CD4-positive, alpha-beta memory T cell (primary cell): ENCODE measurements around the gene ZBTB8B. TPM values are rescaled to one million over a fixed set of nuclear protein-coding genes. Genes with fewer than 3 reads are reported as not detected.

Experiments used
- CTCF ChIA-PET: fragments of 350-600 bp; sonication (Branson Sonifier 250); formaldehyde crosslinking; loops from one replicate; lab custom pipeline; 2021; ENCODE audit warnings: inconsistent platforms; ENCODE audit not compliant: partially characterized antibody; lab: Charles Lee
- POLR2A ChIA-PET: fragments of 350-600 bp; sonication (Branson Sonifier 250); formaldehyde crosslinking; loops from one replicate; lab custom pipeline; 2021; ENCODE audit not compliant: partially characterized antibody; lab: Charles Lee
- DNase-seq, 5 donors: peaks; one replicate each; pipeline versions ENCODE4 v3.0.0 to v3.0.0-alpha.2; 2020 to 2022; ENCODE audit warnings: mixed read lengths in 1 of 5
- H3K27ac ChIP-seq: one replicate; pipeline ENCODE4 v1.7.0; 2013; ENCODE audit warnings: low read depth, low read length
- H3K27me3 ChIP-seq: 2 replicates; pipeline ENCODE4 v1.7.0; 2013; ENCODE audit warnings: mild to moderate bottlenecking, low read length, moderate library complexity; ENCODE audit not compliant: insufficient read depth
- H3K36me3 ChIP-seq: 2 replicates; pipeline ENCODE4 v1.7.0; 2013; ENCODE audit warnings: mild to moderate bottlenecking, low read length, moderate library complexity; ENCODE audit not compliant: insufficient read depth
- H3K4me1 ChIP-seq: 2 replicates; pipeline ENCODE4 v1.7.0; 2013; ENCODE audit warnings: mild to moderate bottlenecking, low read length, moderate library complexity; ENCODE audit not compliant: insufficient read depth
- H3K4me3 ChIP-seq, 2 donors: one replicate each; pipeline ENCODE4 v1.7.0; 2013; ENCODE audit warnings: low read length in 2 of 2, mild to moderate bottlenecking in 1 of 2
- H3K9me3 ChIP-seq, 2 donors: one replicate each; pipeline ENCODE4 v1.7.0; 2013; ENCODE audit warnings: low read length in 2 of 2, control low read depth in 1 of 2; ENCODE audit not compliant: control insufficient read depth in 1 of 2
- H3K27ac Mint-ChIP-seq, 7 donors: one replicate each; pipeline ENCODE4 v1.8.0; 2020 to 2021; ENCODE audit warnings: mixed read lengths in 7 of 7, mild to moderate bottlenecking in 6 of 7, inconsistent platforms in 3 of 7, moderate library complexity in 3 of 7
- H3K27me3 Mint-ChIP-seq, 2 donors: one replicate each; pipeline ENCODE4 v1.8.0; 2020 to 2021; ENCODE audit warnings: mixed read lengths in 2 of 2
- H3K36me3 Mint-ChIP-seq, 2 donors: one replicate each; pipeline ENCODE4 v1.8.0; 2020 to 2021; ENCODE audit warnings: mixed read lengths in 2 of 2, inconsistent platforms in 1 of 2, mild to moderate bottlenecking in 1 of 2
- H3K4me1 Mint-ChIP-seq, 4 donors: one replicate each; pipeline ENCODE4 v1.8.0; 2020 to 2021; ENCODE audit warnings: mixed read lengths in 4 of 4, mild to moderate bottlenecking in 1 of 4
- H3K4me3 Mint-ChIP-seq, 8 donors: one replicate each; pipeline ENCODE4 v1.8.0; 2020 to 2021; ENCODE audit warnings: mixed read lengths in 8 of 8, mild to moderate bottlenecking in 7 of 8, moderate library complexity in 6 of 8, inconsistent platforms in 3 of 8
- H3K9me3 Mint-ChIP-seq, 8 donors: one replicate each; pipeline ENCODE4 v1.8.0; 2020 to 2021; ENCODE audit warnings: mixed read lengths in 8 of 8, mild to moderate bottlenecking in 5 of 8, inconsistent platforms in 3 of 8, moderate library complexity in 1 of 8
- intact Hi-C: fragments of 100-400 bp; cut with micrococcal nuclease; formaldehyde crosslinking; loops from one replicate; pipeline ENCODE4 v1.15.1; 2023
- polyA plus RNA-seq, 2 donors: library from polyadenylated mRNA; unstranded; fragments of 300-500 nt; fragmentation: Illumina TruSeq; gene quantifications; one replicate each; pipeline ENCODE4 v1.2.3, GENCODE V29; 2021
- total RNA-seq, 2 experiments: library from RNA; stranded (reverse); gene quantifications; one replicate each; pipeline ENCODE4 v1.2.3, GENCODE V29; 2021

Gene ZBTB8B
- total and polyA plus RNA-seq, 4 experiments from 2014 or later = not detected

- no peaks in the 10 kb centered on the region for H3K9me3 ChIP-seq
- CTCF ChIA-PET = interaction anchor here (0.8 kb wide), 1 partner anchor 237 kb away, joined by 3 read pairs; no protein-coding TSS in a partner anchor
- POLR2A ChIA-PET = no interaction called here
- no peak overlapping the region for H3K4me3 ChIP-seq
- Mint-ChIP-seq H3K4me3 (no peak overlapping the region), H3K36me3 (no peaks in the 10 kb centered on the region), H3K4me1 (peaks cover 0 to 4% (median 0%) of the 10 kb centered on the region in 4 donors), H3K27me3 (peaks cover 6 to 16% of the 10 kb centered on the region in 2 donors), H3K9me3 (no peaks in the 10 kb centered on the region), H3K27ac (no peak overlapping the region)
- no peak for DNase-seq
- H3K27me3 ChIP-seq = no peaks in the 10 kb centered on the region
- H3K4me1 ChIP-seq = peaks cover under 1% of the 10 kb centered on the region
- H3K27ac ChIP-seq = no peak overlapping the region
- intact Hi-C loops = no loop called here
- no peaks in the 10 kb centered on the region for H3K36me3 ChIP-seq
Measured at GRCh38 chr1:32494711-32495337, 30.0 kb downstream of the ZBTB8B start.

DNA sequence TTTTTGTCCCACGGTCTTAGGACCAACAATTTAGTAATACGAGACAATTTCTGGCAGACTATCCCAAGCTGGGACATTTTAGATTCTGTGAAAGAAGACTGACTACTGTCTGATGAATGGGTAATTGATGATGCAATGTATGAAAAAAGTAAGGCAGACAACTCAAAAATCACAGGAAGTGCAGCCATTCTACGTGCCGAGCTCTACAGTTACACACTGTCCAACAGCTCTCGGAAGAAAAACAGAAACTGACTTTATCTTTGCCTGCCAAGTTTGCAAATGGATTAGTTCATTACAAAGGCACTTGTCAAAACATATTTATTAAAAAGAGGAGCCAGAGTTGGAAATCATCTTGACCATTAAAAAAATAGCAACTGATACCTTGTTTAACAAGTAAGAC, 31.3 kb downstream of the ZBTB8B start:
- intact Hi-C loops = no loop called here
- CTCF ChIA-PET = interaction anchor here (1.1 to 1.2 kb wide), 2 partner anchors 8 to 380 kb away, joined by 3 read pairs; no protein-coding TSS in a partner anchor
- peak in 1 of 5 donors; percentile 5 for DNase-seq
- peaks cover 9 to 15% of the 10 kb centered on the region in 2 donors for H3K27me3 Mint-ChIP-seq
- peaks cover 0 to 4% (median 1%) of the 10 kb centered on the region in 4 donors for H3K4me1 Mint-ChIP-seq
- no peaks in the 10 kb centered on the region for H3K36me3 Mint-ChIP-seq
- no peak overlapping the region for H3K4me3 ChIP-seq
- H3K27ac ChIP-seq = no peak overlapping the region
- H3K4me1 ChIP-seq = peaks cover 3% of the 10 kb centered on the region
- no peaks in the 10 kb centered on the region for H3K36me3 ChIP-seq
- H3K9me3 ChIP-seq = no peaks in the 10 kb centered on the region
- H3K4me3 Mint-ChIP-seq = peak overlapping the region in 1 of 8 donors; percentile 34
- POLR2A ChIA-PET = no interaction called here
- no peaks in the 10 kb centered on the region for H3K27me3 ChIP-seq
- H3K9me3 Mint-ChIP-seq = no peaks in the 10 kb centered on the region
- H3K27ac Mint-ChIP-seq = peak overlapping the region in 1 of 7 donors; percentile 1

- no peaks in the 10 kb centered on the region for H3K27me3 ChIP-seq
- CTCF ChIA-PET = no interaction called here
- no peak overlapping the region for H3K27ac ChIP-seq
- no peaks in the 10 kb centered on the region for H3K9me3 ChIP-seq
- Mint-ChIP-seq H3K27ac (no peak overlapping the region), H3K27me3 (peaks cover 15% of the 10 kb centered on the region in 2 donors), H3K4me3 (peak overlapping the region in 5 of 8 donors; percentile 15 to 81 (median 36)), H3K9me3 (no peaks in the 10 kb centered on the region), H3K4me1 (peaks cover 0 to 4% (median 1%) of the 10 kb centered on the region in 4 donors), H3K36me3 (no peaks in the 10 kb centered on the region)
- intact Hi-C loops = no loop called here
- peaks cover 3% of the 10 kb centered on the region for H3K4me1 ChIP-seq
- H3K4me3 ChIP-seq = no peak overlapping the region
- no peaks in the 10 kb centered on the region for H3K36me3 ChIP-seq
- DNase-seq = no peak
- POLR2A ChIA-PET = no interaction called here
Measured at GRCh38 chr1:32498751-32499150, 33.9 kb downstream of the ZBTB8B start.

DNA sequence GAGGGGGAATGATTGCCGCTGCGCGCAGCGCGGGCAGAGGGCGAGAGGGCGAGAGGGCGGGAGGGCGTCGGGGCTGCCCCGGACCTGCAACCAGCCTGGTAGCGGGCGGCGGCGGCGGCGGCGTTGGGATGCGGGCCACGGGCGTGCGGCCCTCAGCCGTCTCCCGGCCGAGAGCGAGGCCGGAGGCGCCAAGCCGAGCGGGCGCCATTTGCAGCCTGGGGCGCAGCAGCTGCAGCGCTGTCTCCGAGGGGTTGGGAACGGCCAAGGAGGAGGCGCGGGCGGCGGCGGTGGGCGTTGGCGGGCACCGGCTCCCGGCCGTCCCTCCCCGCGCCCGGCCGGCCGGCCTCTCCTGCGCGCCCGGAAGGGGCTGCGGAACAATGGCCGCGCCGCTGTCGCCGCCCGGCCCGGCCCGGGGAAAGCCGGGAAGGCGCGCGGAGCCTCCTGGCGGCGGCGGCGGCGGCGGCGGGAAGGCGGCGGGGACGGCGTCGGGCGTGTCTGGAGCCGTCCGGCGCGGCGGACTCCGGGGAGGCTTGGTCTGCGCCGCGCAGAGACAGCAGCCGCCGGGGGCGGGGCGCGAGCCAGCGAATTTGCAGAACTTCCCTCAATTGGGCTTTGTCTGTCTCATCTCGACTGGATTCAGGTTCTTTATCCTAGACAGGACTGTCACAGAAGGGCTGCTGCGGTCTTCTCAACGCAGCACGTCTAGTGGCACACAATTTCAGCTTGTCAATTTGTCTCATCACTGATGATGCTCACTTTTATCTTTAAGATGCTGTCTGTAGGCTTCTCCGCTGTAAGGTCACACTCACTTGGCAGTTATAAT, 35.7 kb downstream of the ZBTB8B start:
- H3K36me3 Mint-ChIP-seq = no peaks in the 10 kb centered on the region
- no peaks in the 10 kb centered on the region for H3K36me3 ChIP-seq

GRCh38 chr1:32501865-32502264, 37.0 kb downstream of the ZBTB8B start:
- no peaks in the 10 kb centered on the region for H3K36me3 ChIP-seq
- peaks cover 3% of the 10 kb centered on the region for H3K4me1 ChIP-seq
- peaks cover 0 to 2% (median 0%) of the 10 kb centered on the region in 8 donors for H3K9me3 Mint-ChIP-seq
- intact Hi-C loops = no loop called here
- no peak overlapping the region for H3K27ac Mint-ChIP-seq
- H3K4me3 ChIP-seq = no peak overlapping the region
- ChIA-PET CTCF (interaction anchor here (1.0 to 1.4 kb wide), 2 partner anchors 16 to 19 kb away, joined by 3 to 5 read pairs; no protein-coding TSS in a partner anchor), POLR2A (no interaction called here)
- peaks cover 16 to 22% of the 10 kb centered on the region in 2 donors for H3K27me3 Mint-ChIP-seq
- no peaks in the 10 kb centered on the region for H3K36me3 Mint-ChIP-seq
- H3K27me3 ChIP-seq = no peaks in the 10 kb centered on the region
- H3K4me3 Mint-ChIP-seq = peak overlapping the region in 6 of 8 donors; percentile 17 to 67 (median 54)
- no peak for DNase-seq
- H3K9me3 ChIP-seq = no peaks in the 10 kb centered on the region
- no peak overlapping the region for H3K27ac ChIP-seq
- peaks cover 0 to 3% (median 0%) of the 10 kb centered on the region in 4 donors for H3K4me1 Mint-ChIP-seq

More for the DNA sequence above, 35.7 kb downstream of the ZBTB8B start:
- Mint-ChIP-seq H3K27ac (no peak overlapping the region), H3K4me3 (peak overlapping the region; percentile 78 to 86 (median 82)), H3K9me3 (no peaks in the 10 kb centered on the region), H3K27me3 (peaks cover 18 to 20% of the 10 kb centered on the region in 2 donors), H3K4me1 (peaks cover 0 to 4% (median 1%) of the 10 kb centered on the region in 4 donors)
- ChIA-PET POLR2A (interaction anchor here (0.6 kb wide), 1 partner anchor 285 kb away, joined by 4 read pairs; no protein-coding TSS in a partner anchor), CTCF (interaction anchor here (1.4 kb wide), 1 partner anchor 20 kb away, joined by 5 read pairs; no protein-coding TSS in a partner anchor)
- Histone ChIP-seq H3K27ac (no peak overlapping the region), H3K27me3 (no peaks in the 10 kb centered on the region), H3K9me3 (no peaks in the 10 kb centered on the region), H3K4me3 (peak overlapping the region in 1 of 2 donors; percentile 11), H3K4me1 (peaks cover 3% of the 10 kb centered on the region)
- intact Hi-C loops = no loop called here
- DNase-seq = peak in 2 of 5 donors; percentile 8 to 13

DNA sequence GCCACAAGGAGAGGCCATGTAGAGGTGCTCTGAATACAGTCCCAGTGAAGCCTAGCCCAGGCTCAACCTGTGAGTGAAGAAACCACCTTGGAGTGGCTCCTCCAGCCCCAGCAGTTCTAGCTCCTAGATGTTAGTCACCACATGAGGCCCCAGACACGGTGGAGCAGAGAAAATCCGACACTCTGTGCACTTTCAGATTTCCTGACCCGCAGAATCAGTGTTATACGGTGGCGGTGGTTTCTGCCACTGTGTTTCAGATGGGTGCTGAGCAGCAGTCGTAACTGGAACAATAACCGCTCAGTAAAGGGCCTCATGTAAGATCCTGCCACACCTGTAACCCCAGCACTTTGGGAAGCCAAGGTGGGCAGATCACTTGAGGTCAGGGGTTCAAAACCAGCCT, 38.3 kb downstream of the ZBTB8B start:
- intact Hi-C loops = no loop called here
- peaks cover 3% of the 10 kb centered on the region for H3K4me1 ChIP-seq
- CTCF ChIA-PET = interaction anchor here (1.0 kb wide), 1 partner anchor 15 kb away, joined by 3 read pairs; no protein-coding TSS in a partner anchor
- DNase-seq = no peak
- H3K4me3 Mint-ChIP-seq = no peak overlapping the region
- peaks cover 0 to 2% (median 0%) of the 10 kb centered on the region in 8 donors for H3K9me3 Mint-ChIP-seq
- POLR2A ChIA-PET = no interaction called here
- H3K4me3 ChIP-seq = no peak overlapping the region
- H3K4me1 Mint-ChIP-seq = peaks cover 0 to 3% (median 0%) of the 10 kb centered on the region in 4 donors
- no peak overlapping the region for H3K27ac ChIP-seq
- H3K9me3 ChIP-seq = no peaks in the 10 kb centered on the region
- H3K36me3 Mint-ChIP-seq = no peaks in the 10 kb centered on the region
- H3K27me3 Mint-ChIP-seq = peaks cover 15 to 22% of the 10 kb centered on the region in 2 donors
- no peaks in the 10 kb centered on the region for H3K27me3 ChIP-seq
- no peaks in the 10 kb centered on the region for H3K36me3 ChIP-seq
- H3K27ac Mint-ChIP-seq = no peak overlapping the region

DNA sequence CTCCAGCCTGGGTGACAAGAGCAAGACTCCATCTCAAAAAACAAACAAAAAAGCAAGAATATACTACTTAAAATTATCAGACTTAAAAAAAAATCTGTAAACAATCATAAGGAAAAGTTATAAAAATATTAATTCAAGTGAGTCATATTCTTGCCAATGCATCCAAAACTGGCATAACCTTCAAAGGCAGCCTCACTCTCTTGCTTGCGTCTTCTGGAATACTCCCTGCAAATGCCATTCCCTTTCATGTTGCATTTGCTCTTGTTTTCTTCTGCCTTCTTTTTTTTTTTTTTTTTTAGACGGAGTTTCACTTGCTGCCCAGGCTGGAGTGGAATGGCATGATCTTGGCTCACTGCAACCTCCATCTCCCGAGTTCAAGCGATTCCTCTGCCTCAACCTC, 42.1 kb downstream of the ZBTB8B start:
- Histone ChIP-seq H3K27me3 (no peaks in the 10 kb centered on the region), H3K4me3 (no peak overlapping the region), H3K4me1 (no peaks in the 10 kb centered on the region), H3K9me3 (no peaks in the 10 kb centered on the region), H3K36me3 (no peaks in the 10 kb centered on the region), H3K27ac (no peak overlapping the region)
- no peak overlapping the region for H3K4me3 Mint-ChIP-seq
- H3K36me3 Mint-ChIP-seq = no peaks in the 10 kb centered on the region
- CTCF ChIA-PET = interaction anchor here (0.6 kb wide), 1 partner anchor 13 kb away, joined by 3 read pairs; no protein-coding TSS in a partner anchor
- POLR2A ChIA-PET = no interaction called here
- no peak overlapping the region for H3K27ac Mint-ChIP-seq
- intact Hi-C loops = no loop called here
- H3K27me3 Mint-ChIP-seq = peaks cover 14 to 18% of the 10 kb centered on the region in 2 donors
- no peaks in the 10 kb centered on the region for H3K4me1 Mint-ChIP-seq
- DNase-seq = no peak
- peaks cover 0 to 2% (median 0%) of the 10 kb centered on the region in 8 donors for H3K9me3 Mint-ChIP-seq
